HG03439 (cell line): ENCODE measurements around the gene ADPRHL1.
"Not testable (repeated sequence)": the region's sequence is repeated elsewhere in the genome, so short reads cannot be mapped to it uniquely, and the experiment has no call there.

Source experiments
- ATAC-seq: cut with Tn5 transposase; IDR thresholded peaks from one replicate; pipeline ENCODE4 v1.9.1; 2021; ENCODE audit warnings: mild to moderate bottlenecking, moderate library complexity; ENCODE audit not compliant: unreplicated experiment

ADPRHL1 gene

GRCh38 chr13:113373811-113374485, 79.3 kb downstream of the ADPRHL1 start:
- ATAC-seq: no peak

DNA sequence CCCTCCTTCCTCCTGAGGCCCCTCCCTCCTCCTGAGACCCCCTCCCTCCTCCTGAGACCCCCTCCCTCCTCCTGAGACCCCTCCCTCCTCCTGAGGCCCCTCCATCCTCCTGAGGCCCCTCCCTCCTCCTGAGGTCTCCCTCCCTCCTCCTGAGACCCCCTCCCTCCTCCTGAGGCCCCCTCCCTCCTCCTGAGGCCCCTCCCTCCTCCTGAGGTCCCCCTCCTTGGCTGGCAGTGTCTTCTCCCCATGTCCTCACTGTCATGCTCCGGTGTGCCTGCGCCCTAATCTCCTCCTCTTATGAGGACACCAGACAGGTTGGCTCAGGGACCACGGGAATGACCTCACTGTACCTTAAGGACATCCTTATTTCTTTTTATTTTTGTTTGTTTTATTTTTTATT, 81.6 kb downstream of the ADPRHL1 start:
- not testable (repeated sequence) for ATAC-seq

DNA sequence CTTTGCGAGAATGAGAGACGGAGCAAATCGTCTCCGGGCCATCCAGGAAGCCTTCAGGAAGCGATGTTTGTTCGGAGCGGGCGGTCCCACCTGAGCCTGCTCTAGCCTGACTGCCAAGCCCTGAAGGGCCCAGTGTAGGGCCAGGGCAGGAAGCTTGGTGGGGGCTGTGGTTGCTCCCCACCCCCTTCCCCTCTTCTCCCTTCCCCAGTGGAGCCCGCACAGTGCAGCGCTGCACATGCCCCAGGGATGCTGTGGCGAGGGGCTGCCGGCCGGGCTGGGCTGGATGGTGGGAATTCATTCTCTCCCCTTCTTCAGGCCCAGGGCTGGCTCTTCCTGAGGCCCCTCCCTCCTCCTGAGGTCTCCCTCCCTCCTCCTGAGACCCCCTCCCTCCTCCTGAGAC, 82.2 kb downstream of the ADPRHL1 start:
- ATAC-seq: no peak

DNA sequence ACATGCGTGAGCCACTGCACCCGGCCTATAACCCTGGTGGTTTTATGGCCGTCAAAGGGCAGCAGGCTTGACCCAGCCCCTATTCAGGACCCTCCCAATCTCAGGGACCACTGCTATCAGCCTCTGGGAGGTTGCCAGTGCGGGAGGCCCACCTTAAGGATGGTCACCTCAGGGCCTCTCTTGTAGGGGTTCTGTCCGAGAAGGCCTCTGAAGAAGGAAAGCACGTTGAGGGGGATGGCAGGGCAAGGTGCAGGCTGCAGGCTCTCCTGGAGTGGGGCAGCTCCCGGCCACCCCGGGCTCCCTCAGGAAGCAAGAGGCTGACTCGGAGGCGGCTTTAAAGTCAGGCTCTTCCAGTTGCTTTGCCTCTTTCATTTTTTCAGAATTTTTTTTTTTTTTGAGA, 83.4 kb downstream of the ADPRHL1 start:
- ATAC-seq: no peak

- ATAC-seq: no peak
These were observed 84.1 kb downstream of the ADPRHL1 start for GRCh38 chr13:113369189-113369588.

- ATAC-seq: not testable (repeated sequence)
These were observed 84.9 kb downstream of the ADPRHL1 start for GRCh38 chr13:113368353-113368752.

DNA sequence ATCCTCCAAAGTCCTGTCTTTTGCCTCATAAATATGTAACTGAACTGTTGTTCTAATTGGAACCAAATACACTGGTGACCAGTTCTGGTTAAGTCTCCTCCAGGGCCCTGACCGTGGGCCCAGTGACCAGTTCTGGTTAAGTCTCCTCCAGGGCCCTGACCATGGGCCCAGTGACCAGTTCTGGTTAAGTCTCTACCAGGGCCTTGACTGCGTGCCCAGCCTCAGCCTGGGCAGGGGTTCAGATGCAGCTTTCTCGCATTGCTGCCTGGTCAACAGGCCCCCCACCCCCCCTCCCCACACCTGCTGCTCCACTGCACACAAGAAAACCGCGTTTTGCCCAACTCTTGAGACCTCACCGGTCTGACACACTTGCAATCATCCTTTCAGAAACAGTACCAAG, 85.5 kb downstream of the ADPRHL1 start:
- ATAC-seq: no peak

- no peak for ATAC-seq
These were observed 86.2 kb downstream of the ADPRHL1 start for GRCh38 chr13:113367020-113367560.

DNA sequence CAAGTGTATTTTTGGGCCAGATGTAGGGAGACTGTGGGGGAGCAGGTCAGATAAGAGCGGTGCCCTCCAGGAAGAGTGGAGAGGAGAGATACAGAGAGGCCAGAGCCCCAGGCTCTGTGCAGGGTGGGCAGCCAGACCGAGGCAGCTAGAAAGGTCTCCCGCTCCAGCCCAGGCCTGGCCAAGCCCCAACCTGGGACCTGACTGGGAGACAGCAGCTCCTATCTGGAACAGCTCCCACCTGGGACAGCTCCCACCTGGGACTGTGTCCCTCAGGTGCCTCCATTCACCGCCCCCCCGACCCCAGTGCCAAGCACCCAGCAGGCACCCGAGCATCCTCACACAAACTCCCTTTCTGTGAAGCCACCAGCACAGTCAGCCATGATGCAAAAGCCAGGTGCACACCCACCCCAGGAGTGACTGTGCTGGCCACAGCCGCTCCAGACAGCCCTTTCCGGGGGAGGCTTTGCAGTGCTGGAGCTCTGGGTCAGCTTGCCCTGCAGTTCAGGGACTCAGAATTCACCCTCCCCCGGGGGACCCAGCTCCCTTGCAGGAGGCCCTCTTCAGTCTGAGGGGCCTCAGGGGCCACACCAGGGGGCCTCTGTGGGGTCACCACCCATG, 87.2 kb downstream of the ADPRHL1 start:
- ATAC-seq: no peak

DNA sequence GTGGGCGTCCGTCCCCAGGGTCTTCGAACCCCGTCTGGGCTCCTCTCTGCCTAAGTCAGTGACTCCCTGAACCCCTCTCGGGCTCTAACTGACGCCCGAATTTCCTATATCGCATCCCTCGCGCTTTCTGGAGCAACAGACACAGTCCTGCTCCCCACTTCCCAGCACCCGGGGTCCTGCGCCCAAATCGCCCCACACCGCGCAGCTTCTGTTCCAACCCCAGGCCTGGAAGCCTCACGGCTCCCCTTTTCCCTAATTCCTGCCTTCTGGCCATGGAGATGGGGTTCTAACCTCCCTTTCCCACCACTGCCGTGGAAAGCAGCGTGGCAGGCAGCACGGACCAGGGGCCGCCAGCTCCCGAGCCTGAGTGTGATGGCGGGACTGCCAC, 87.7 kb downstream of the ADPRHL1 start:
- ATAC-seq: no peak

DNA sequence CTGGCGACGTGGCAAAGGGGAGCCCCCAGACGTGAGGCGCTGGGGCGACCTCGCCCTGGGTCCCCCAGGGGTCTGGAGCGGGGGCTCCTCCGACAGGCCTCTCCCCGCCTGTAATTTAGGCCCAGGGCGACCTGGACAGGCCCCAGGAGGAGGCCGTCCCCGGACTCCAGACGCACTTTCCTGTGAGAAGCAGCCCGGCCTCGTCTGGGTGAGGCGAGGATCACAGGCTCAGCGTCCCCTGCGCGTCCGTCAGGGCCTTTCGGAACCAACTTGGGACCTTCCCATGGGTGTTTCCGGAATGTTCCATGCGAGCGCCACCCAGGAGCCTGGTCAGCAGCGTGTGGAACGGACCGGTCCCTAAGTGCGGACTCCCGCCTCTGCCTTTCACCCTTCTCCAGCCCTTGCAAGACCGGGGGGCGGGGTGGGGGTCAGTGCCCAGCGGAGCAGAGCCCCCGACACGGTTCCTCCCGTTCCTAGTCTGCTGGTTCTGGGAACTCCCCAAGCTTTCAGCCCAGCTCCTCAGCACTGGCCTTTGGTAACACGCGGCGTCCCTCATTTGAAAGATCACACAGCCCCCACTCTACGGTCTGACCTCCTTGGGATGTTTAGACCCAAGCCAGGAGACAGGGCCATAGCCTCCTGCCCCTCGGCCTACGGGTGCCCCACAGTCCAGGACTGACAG, 88.2 kb downstream of the ADPRHL1 start:
- no peak for ATAC-seq

- ATAC-seq: no peak
These were observed 88.9 kb downstream of the ADPRHL1 start for GRCh38 chr13:113364311-113364889.

GRCh38 chr13:113361406-113361805, 91.9 kb downstream of the ADPRHL1 start:
- no peak for ATAC-seq

- no peak for ATAC-seq
These were observed 92.8 kb downstream of the ADPRHL1 start for GRCh38 chr13:113360446-113360845.

- no peak for ATAC-seq
These were observed 93.7 kb downstream of the ADPRHL1 start for GRCh38 chr13:113359571-113359970.

- no peak for ATAC-seq
These were observed 94.6 kb downstream of the ADPRHL1 start for GRCh38 chr13:113358653-113359190.

DNA sequence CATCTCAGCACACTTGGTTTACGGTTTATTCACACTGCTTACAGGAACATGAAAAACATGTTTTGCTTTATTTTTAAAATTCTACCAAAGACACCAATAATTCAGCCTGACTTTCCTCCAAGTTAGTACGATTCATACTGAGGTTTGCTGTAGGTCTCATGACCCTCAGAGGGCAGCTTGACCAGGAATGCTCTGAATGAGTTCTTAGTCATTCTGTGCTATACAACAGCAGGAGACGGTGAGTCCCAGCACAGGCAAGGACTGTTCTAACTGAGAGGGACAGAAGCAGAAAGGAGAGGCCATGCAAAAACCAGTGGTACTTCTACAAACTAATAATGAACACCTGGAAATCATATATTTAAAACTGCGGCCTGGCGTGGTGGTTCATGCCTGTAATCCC, 95.8 kb downstream of the ADPRHL1 start:
- ATAC-seq: no peak

DNA sequence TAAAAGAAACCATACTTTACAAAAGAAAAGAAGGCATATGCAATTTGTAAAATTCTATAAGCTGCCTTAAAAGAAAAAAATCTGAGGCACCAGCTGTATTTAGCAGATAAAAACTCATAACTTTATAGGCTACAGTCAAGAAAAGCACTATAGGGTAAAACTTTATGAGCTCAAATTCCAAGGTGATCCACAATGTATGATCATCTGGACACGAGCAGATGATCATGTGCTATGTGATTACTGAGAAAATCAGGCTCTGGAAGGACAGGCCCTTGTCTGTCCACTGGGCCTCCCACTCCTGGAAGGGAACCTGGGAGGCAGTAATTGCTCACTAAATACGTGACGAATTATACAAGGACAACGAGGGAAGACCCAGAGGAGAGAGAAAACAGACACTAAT, 96.7 kb downstream of the ADPRHL1 start:
- no peak for ATAC-seq

DNA sequence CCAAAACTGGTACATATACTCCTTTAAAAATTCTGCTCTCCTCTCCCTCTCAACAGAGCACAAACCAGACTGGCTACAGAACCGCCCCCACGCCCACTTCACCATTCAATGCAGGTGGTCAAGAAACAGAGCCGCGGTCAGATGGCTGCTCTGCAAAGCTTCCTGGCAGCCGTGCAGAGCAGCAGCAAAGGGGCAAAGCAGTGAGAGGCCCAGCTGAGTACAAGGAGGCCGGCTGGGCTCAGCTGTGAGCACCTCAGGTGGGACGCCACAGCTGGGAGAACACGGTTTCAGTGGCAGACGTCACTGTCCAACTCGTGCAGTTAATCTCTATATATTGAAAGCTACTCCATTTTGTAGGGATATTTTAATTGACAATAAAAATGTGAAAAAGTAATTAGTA, 97.7 kb downstream of the ADPRHL1 start:
- no peak for ATAC-seq

DNA sequence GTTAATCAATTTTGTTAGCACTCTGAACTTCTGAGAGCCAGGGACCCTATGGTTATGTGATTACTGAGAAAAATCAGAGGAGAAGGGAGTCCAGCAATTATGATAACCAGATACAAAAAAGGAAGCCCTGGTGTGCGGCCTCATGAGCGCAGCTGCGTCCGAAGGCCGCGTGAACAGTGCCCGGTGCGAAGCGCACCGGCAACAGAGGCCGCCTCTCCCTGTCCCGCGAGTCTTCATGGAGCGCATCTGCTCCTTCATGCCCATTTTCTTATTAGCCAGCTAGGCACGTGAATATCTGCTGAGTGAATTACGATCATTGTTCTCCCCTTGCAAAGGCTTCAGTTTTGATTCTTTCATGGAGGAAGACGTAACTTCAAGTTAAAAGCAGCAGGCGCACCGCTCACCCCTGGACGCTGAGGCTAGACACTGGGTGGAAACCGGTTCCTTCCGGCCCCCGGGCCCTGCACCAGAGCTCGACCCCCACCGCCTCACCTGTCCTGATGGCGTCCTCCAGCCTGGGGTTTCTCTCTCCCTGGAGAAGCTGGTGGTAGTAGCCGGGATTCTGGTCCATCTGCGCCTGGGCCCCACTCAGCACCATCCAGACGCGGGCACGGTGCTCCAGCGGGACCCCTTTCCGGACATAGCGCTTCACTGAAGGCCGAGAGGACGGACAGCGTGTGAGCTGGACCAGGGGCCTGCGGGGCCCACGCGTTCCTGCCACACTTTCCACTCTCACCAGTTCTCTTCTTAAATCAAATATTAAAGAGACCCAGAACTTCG, 98.3 kb downstream of the ADPRHL1 start:
- no peak for ATAC-seq

DNA sequence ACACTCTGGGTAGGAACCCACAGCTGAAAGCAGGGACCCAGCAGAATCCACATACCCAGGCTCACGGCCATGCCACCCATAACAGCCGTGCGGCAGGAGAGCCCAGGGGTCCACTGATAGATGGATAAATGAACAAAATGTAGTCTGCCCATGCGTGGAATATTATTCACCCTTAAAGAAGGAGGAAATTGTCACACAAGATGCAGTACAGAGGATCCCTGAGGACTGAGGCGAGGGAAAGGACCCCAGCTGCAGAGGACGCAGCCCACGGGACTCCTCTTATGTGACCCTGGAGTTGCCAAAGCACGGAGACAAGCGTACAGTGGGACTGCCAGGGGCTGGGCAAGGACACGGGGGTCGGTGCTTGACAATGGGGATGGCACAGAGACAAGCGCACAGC, 100.0 kb downstream of the ADPRHL1 start:
- no peak for ATAC-seq
